Measurements from ENCODE around the gene GARS1. TPM values are rescaled to one million over a fixed set of nuclear protein-coding genes. Genes with fewer than 3 reads are reported as not detected.

GARS1 gene
- total and polyA plus RNA-seq, 8 donors = 71.2 to 131 (median 78.8) TPM

- Histone ChIP-seq H3K36me3 (peaks cover 0 to 22% of the 10 kb centered on the region in 2 donors), H3K27me3 (no peaks in the 10 kb centered on the region), H3K27ac (no peak overlapping the region), H3K4me3 (no peak overlapping the region), H3K4me1 (no peaks in the 10 kb centered on the region), H3K9me3 (no peaks in the 10 kb centered on the region)
- DNase-seq = no peak
- no peak for ATAC-seq
- intact Hi-C loops (cut with DNase I) = no loop called here
- TF ChIP-seq CTCF (IDR thresholded peaks at IDR 0.05) = no peak
These were observed 55.2 kb downstream of the GARS1 start for GRCh38 chr7:30649717-30650420.

- intact Hi-C loops (cut with DNase I) = no loop called here
- no peak for DNase-seq
- Histone ChIP-seq H3K27ac (no peak overlapping the region), H3K4me1 (no peaks in the 10 kb centered on the region), H3K9me3 (no peaks in the 10 kb centered on the region), H3K27me3 (no peaks in the 10 kb centered on the region), H3K4me3 (no peak overlapping the region), H3K36me3 (peaks cover 0 to 17% of the 10 kb centered on the region in 2 donors)
- ATAC-seq = no peak
- no peak for TF ChIP-seq CTCF (IDR thresholded peaks at IDR 0.05)
These were observed 55.7 kb downstream of the GARS1 start for GRCh38 chr7:30650421-30650808.

- Histone ChIP-seq H3K9me3 (no peaks in the 10 kb centered on the region), H3K36me3 (peaks cover 0 to 4% of the 10 kb centered on the region in 2 donors), H3K4me1 (no peaks in the 10 kb centered on the region), H3K27ac (no peak overlapping the region), H3K27me3 (no peaks in the 10 kb centered on the region), H3K4me3 (no peak overlapping the region)
- intact Hi-C loops (cut with DNase I) = no loop called here
- ATAC-seq = no peak
- no peak for TF ChIP-seq CTCF (IDR thresholded peaks at IDR 0.05)
- DNase-seq = no peak
These were observed 57.5 kb downstream of the GARS1 start for GRCh38 chr7:30652132-30652531.

GRCh38 chr7:30652698-30653641, 58.3 kb downstream of the GARS1 start:
- TF ChIP-seq CTCF (IDR thresholded peaks at IDR 0.05) = no peak

More at GRCh38 chr7:30652698-30653641, 58.3 kb downstream of the GARS1 start:
- H3K36me3 ChIP-seq = peaks cover 0 to 3% of the 10 kb centered on the region in 2 donors
- ATAC-seq = no peak
- no peak overlapping the region for H3K27ac ChIP-seq
- H3K4me1 ChIP-seq = no peaks in the 10 kb centered on the region
- intact Hi-C loops (cut with DNase I) = no loop called here
- H3K9me3 ChIP-seq = no peaks in the 10 kb centered on the region
- no peak for DNase-seq
- no peak overlapping the region for H3K4me3 ChIP-seq
- no peaks in the 10 kb centered on the region for H3K27me3 ChIP-seq

Measured in left lung (tissue), 10 donors.